ENCODE measurements around the gene MYO9B. TPM values are rescaled to one million over a fixed set of nuclear protein-coding genes. Genes with fewer than 3 reads are reported as not detected.

MYO9B gene
- total and polyA plus RNA-seq, 2 of the 13 experiments (the other 11 are each of a cell fraction or from before 2014, with no cell fraction given), result 18.0 to 18.3 TPM

- no peaks in the 10 kb centered on the region for H4K20me1 ChIP-seq (ENCODE audit: insufficient read depth, low read length)
- no peak for ATAC-seq
- no peak for FAIRE-seq
Measured at GRCh38 chr19:17112271-17112670, 36.7 kb downstream of the MYO9B start.

More at GRCh38 chr19:17112271-17112670, 36.7 kb downstream of the MYO9B start:
- Histone ChIP-seq H3K9ac (ENCODE audit: insufficient read depth, low read depth, low read length) (no peak overlapping the region), H3K9me3 (ENCODE audit: low read length) (no peaks in the 10 kb centered on the region), H3K4me1 (ENCODE audit: insufficient read depth, low read length) (peaks cover 12% of the 10 kb centered on the region; the same call in 1 of the 2 replicates), H2AFZ (ENCODE audit: low read length) (no peak overlapping the region), H3K27me3 (ENCODE audit: control insufficient read depth in 1 of 2, insufficient read depth in 2 of 2, low read length in 2 of 2) (no peaks in the 10 kb centered on the region), H3K4me3 (replicated peaks in 1 of 3; ENCODE audit: insufficient read depth in 1 of 3, low read depth in 2 of 3, low read length in 3 of 3) (no peak overlapping the region), H3K27ac (ENCODE audit: extremely low read length, insufficient read depth, low read length) (no peak overlapping the region), H3K79me2 (ENCODE audit: insufficient read depth, low read length) (no peaks in the 10 kb centered on the region), H3K4me2 (ENCODE audit: low read depth, low read length) (no peak overlapping the region), H3K36me3 (replicated peaks in 1 of 2; ENCODE audit: control insufficient read depth in 1 of 2, insufficient read depth in 2 of 2, low read length in 2 of 2) (peaks cover 5 to 23% of the 10 kb centered on the region in 2 experiments)
- in situ Hi-C loops (cut with HindIII; ENCODE audit: extremely low pct_ligation_motif_present, low pct_unique_long_range_greater_than_20kb), result no loop called here
- TF ChIP-seq ZNF644 (CRISPR knock-in tag; IDR thresholded peaks at IDR 0.05; ENCODE audit: low read depth), result no peak
- no peak for TF ChIP-seq PCBP1 (IDR thresholded peaks at IDR 0.05; ENCODE audit: borderline replicate concordance, low read depth, low read length)
- no peak for TF ChIP-seq NFKB2 (CRISPR knock-in tag; IDR thresholded peaks at IDR 0.05; ENCODE audit: borderline replicate concordance)
- no peak for TF ChIP-seq NFE2L1 (CRISPR knock-in tag; IDR thresholded peaks at IDR 0.05; ENCODE audit: borderline replicate concordance)
- no peak for TF ChIP-seq RXRA (CRISPR knock-in tag; IDR thresholded peaks at IDR 0.05)
- TF ChIP-seq HCFC1 (IDR thresholded peaks at IDR 0.05; ENCODE audit: low read depth, low read length), result no peak
- no peak for TF ChIP-seq TCF7L2 (IDR thresholded peaks at IDR 0.05; ENCODE audit: low read depth, low read length)
- TF ChIP-seq DPF2 (CRISPR knock-in tag; IDR thresholded peaks at IDR 0.05; ENCODE audit: borderline replicate concordance, low read depth), result no peak
- no peak for TF ChIP-seq ZSCAN25 (CRISPR knock-in tag; IDR thresholded peaks at IDR 0.05)
- TF ChIP-seq MBD4 (IDR thresholded peaks at IDR 0.05; ENCODE audit: borderline replicate concordance, low read length), result no peak
- TF ChIP-seq FLYWCH1 (CRISPR knock-in tag; IDR thresholded peaks at IDR 0.05), result no peak
- TF ChIP-seq NFE2 (CRISPR knock-in tag; IDR thresholded peaks at IDR 0.05), result no peak
- no peak for TF ChIP-seq SMAD9 (CRISPR knock-in tag; IDR thresholded peaks at IDR 0.05)
- no peak for TF ChIP-seq ZNF280D (CRISPR knock-in tag; IDR thresholded peaks at IDR 0.05)
- TF ChIP-seq REPIN1 (CRISPR knock-in tag; IDR thresholded peaks at IDR 0.05; ENCODE audit: borderline replicate concordance, low read depth), result no peak
- TF ChIP-seq SOX6 (IDR thresholded peaks at IDR 0.05), result no peak
- no peak for TF ChIP-seq SOX6 (CRISPR knock-in tag; IDR thresholded peaks at IDR 0.05)
- no peak for TF ChIP-seq HNRNPL (IDR thresholded peaks at IDR 0.05; ENCODE audit: low read depth, low read length)
- intact Hi-C loops (cut with micrococcal nuclease; ENCODE audit: unreplicated experiment), result no loop called here
- no peak for DNase-seq (ENCODE audit: low spot score)
- WGBS (ENCODE audit: low lambda C conversion rate), result 90% methylated on average over 16 of the region's 17 CpGs
- BruUV-seq (replicated peaks), result no TSS peak
- ChIA-PET POLR2A (no interaction called here), CTCF (ENCODE audit: low intra/inter-chr PET ratio, low total read pairs) (no interaction called here)
